GM12878 (cell line): ENCODE measurements around the gene ZBTB42. TPM values are rescaled to one million over a fixed set of nuclear protein-coding genes. Genes with fewer than 3 reads are reported as not detected.

Experiments
- ATAC-seq: fragments of 200-7000 bp; cut with Tn5 transposase; 3 replicates; pipeline ENCODE4 v1.9.1; 2020; ENCODE audit warnings: mild to moderate bottlenecking, moderate library complexity
- BruUV-seq: library from RNA; stranded (reverse); fragments of 400-500 nt; replicated peaks from 2 replicates; lab custom pipeline; 2021; lab: Mats Ljungman, UMichigan
- CTCF ChIA-PET: fragments of 300-600 bp; sonication (Branson Sonifier 250); formaldehyde crosslinking; extraction: SDS; loops from one replicate; lab custom pipeline; 2021; ENCODE audit warnings: inconsistent platforms; lab: Yijun Ruan, JAX
- POLR2A ChIA-PET: fragments of 350-600 bp; formaldehyde crosslinking; extraction: SDS; loops from one replicate; lab custom pipeline; 2021; ENCODE audit warnings: inconsistent platforms; lab: Charles Lee
- RAD21 ChIA-PET: fragments of 300-600 bp; sonication (Branson Sonifier 250); formaldehyde crosslinking; loops from one replicate; lab custom pipeline; 2023; ENCODE audit warnings: antibody characterized with exemption; ENCODE audit not compliant: unreplicated experiment; lab: Charles Lee
- SMC1A ChIA-PET: fragments of 300-600 bp; sonication (Branson Sonifier 250); formaldehyde crosslinking; loops from one replicate; lab custom pipeline; 2023; ENCODE audit not compliant: unreplicated experiment, uncharacterized antibody; lab: Charles Lee
- DNase-seq: peaks from one replicate; pipeline ENCODE4 v3.0.0-alpha.2; 2011; ENCODE audit warnings: low read depth, low spot score
- FAIRE-seq: peaks from 3 replicates; lab custom pipeline; 2011; peaks lifted over from hg19 to GRCh38; lab: Jason Lieb, UNC
- H2AFZ ChIP-seq: 2 replicates; pipeline ENCODE4 v1.6.0; 2011; ENCODE audit warnings: low read depth, low read length, control low read depth; ENCODE audit not compliant: control insufficient read depth
- H3K27ac ChIP-seq: 2 replicates; pipeline ENCODE4 v1.5.1; 2011; ENCODE audit warnings: control low read depth; ENCODE audit not compliant: control insufficient read depth, insufficient read depth
- H3K27me3 ChIP-seq, 2 experiments: replicated peaks in 1 of 2; 2 replicates each; pipeline versions ENCODE4 v1.6.0 to v1.6.1; 2011; ENCODE audit warnings: low read length in 1 of 2; ENCODE audit not compliant: control insufficient read depth in 2 of 2, insufficient read depth in 2 of 2
- H3K36me3 ChIP-seq, 2 experiments: 2 replicates each; pipeline ENCODE4 v1.5.1; 2011; ENCODE audit warnings: low read length in 1 of 2; ENCODE audit not compliant: control insufficient read depth in 2 of 2, insufficient read depth in 2 of 2
- H3K4me1 ChIP-seq: 2 replicates; pipeline ENCODE4 v1.6.1; 2011; ENCODE audit warnings: mild to moderate bottlenecking, low read length, moderate library complexity, mixed read lengths; ENCODE audit not compliant: control insufficient read depth, insufficient read depth
- H3K4me2 ChIP-seq: 2 replicates; pipeline ENCODE4 v1.6.0; 2011; ENCODE audit warnings: control low read depth; ENCODE audit not compliant: control insufficient read depth, insufficient read depth
- H3K4me3 ChIP-seq: fragments of 200-600 bp; sonication (generic); 2 replicates; pipeline ENCODE4 v1.5.1; 2016
- H3K79me2 ChIP-seq: 2 replicates; pipeline ENCODE4 v1.6.0; 2011; ENCODE audit warnings: low read length; ENCODE audit not compliant: control insufficient read depth, insufficient read depth
- H3K9ac ChIP-seq: 2 replicates; pipeline ENCODE4 v1.8.0; 2011; ENCODE audit warnings: low read length, control low read depth, mixed read lengths; ENCODE audit not compliant: control insufficient read depth, insufficient read depth
- H3K9me3 ChIP-seq: replicated peaks from 3 replicates; pipeline ENCODE4 v1.5.1; 2011; ENCODE audit warnings: mild to moderate bottlenecking, low read length; ENCODE audit not compliant: control insufficient read depth, insufficient read depth
- H4K20me1 ChIP-seq: 2 replicates; pipeline ENCODE4 v1.6.0; 2011; ENCODE audit not compliant: control insufficient read depth, insufficient read depth
- BACH1 ChIP-seq: fragments of 450-650 bp; IDR thresholded peaks from 2 replicates; pipeline ENCODE4 v1.6.1; 2017; ENCODE audit warnings: mild to moderate bottlenecking, borderline replicate concordance
- CBFB ChIP-seq: IDR thresholded peaks from 2 replicates; pipeline ENCODE4 v1.6.1; 2016; ENCODE audit warnings: antibody characterized with exemption, low read depth
- CBX5 ChIP-seq: sonication (generic); IDR thresholded peaks from 2 replicates; pipeline ENCODE4 v1.6.1; 2016; ENCODE audit warnings: low read depth, moderate library complexity, mild to moderate bottlenecking, inconsistent platforms
- CHD2 ChIP-seq: IDR thresholded peaks from 2 replicates; pipeline ENCODE4 v1.6.1; 2011; ENCODE audit warnings: low read depth, low read length, improper control_type of control experiment, borderline replicate concordance
- CHD4 ChIP-seq: fragments of 200-600 bp; sonication (generic); IDR thresholded peaks from 2 replicates; pipeline ENCODE4 v1.6.1; 2016; ENCODE audit warnings: mild to moderate bottlenecking
- EGR1 ChIP-seq, 2 experiments: IDR thresholded peaks; 1 replicate in 1 of 2; 2 replicates in 1 of 2; pipeline ENCODE4 v1.6.1; 2011 to 2012; ENCODE audit warnings: low read depth in 2 of 2, low read length in 2 of 2, borderline replicate concordance in 1 of 2, mild to moderate bottlenecking in 1 of 2, moderate library complexity in 1 of 2
- ETV6 ChIP-seq, 2 experiments: fragments of 450-650 bp in 1 of 2; IDR thresholded peaks in 1 of 2; conservative IDR thresholded peaks in 1 of 2; 2 replicates each; pipeline ENCODE4 v1.6.1; 2014; ENCODE audit warnings: antibody characterized with exemption in 1 of 2, borderline replicate concordance in 1 of 2, low read depth in 1 of 2, mild to moderate bottlenecking in 1 of 2, moderate library complexity in 1 of 2
- FOXM1 ChIP-seq: IDR thresholded peaks from 2 replicates; pipeline ENCODE4 v1.6.1; 2012; ENCODE audit warnings: low read depth, mild to moderate bottlenecking, inconsistent platforms, low read length, moderate library complexity
- HCFC1 ChIP-seq: fragments of 150-350 bp; IDR thresholded peaks from 2 replicates; pipeline ENCODE4 v1.6.1; 2014; ENCODE audit warnings: low read length
- HDGF ChIP-seq: fragments of 450-650 bp; IDR thresholded peaks from 2 replicates; pipeline ENCODE4 v1.6.1; 2016; ENCODE audit warnings: antibody characterized with exemption
- LARP7 ChIP-seq: fragments of 450-650 bp; IDR thresholded peaks from 2 replicates; pipeline ENCODE4 v1.6.1; 2017; ENCODE audit warnings: mild to moderate bottlenecking
- NRF1 ChIP-seq: conservative IDR thresholded peaks from 2 replicates; pipeline ENCODE4 v1.6.1; 2011; ENCODE audit warnings: mild to moderate bottlenecking, low read depth, low read length, improper control_type of control experiment
- SIX5 ChIP-seq: IDR thresholded peaks from 2 replicates; pipeline ENCODE4 v1.6.1; 2011; ENCODE audit warnings: mild to moderate bottlenecking, low read depth, low read length, moderate library complexity; ENCODE audit not compliant: severe bottlenecking
- SMARCA5 ChIP-seq: fragments of 450-650 bp; IDR thresholded peaks from 2 replicates; pipeline ENCODE4 v1.6.1; 2017; ENCODE audit warnings: mild to moderate bottlenecking
- SMC3 ChIP-seq: IDR thresholded peaks from 2 replicates; pipeline ENCODE4 v1.6.1; 2011; ENCODE audit warnings: low read length, improper control_type of control experiment, borderline replicate concordance
- TCF12 ChIP-seq: IDR thresholded peaks from 2 replicates; pipeline ENCODE4 v1.6.1; 2011; ENCODE audit warnings: low read depth, mild to moderate bottlenecking, low read length
- WGBS: methylation state at CpG from one replicate; pipeline ENCODE4 v1.1.6; 2016; ENCODE audit warnings: low lambda C conversion rate; ENCODE audit not compliant: insufficient replicate concordance, insufficient coverage; ENCODE audit errors: missing lambda C conversion rate; 5-methylcytosine and 5-hydroxymethylcytosine counted together
- in situ Hi-C: fragments of 300-500 bp; cut with MboI; formaldehyde crosslinking; loops from 9 replicates; pipeline ENCODE4 v1.14.3; 2018; ENCODE audit warnings: mixed read lengths
- intact Hi-C: fragments of 100-400 bp; cut with micrococcal nuclease; formaldehyde crosslinking; loops from one replicate; pipeline ENCODE4 v1.14.2; 2022; ENCODE audit not compliant: unreplicated experiment
- polyA plus RNA-seq, 11 experiments: library from polyadenylated mRNA; depleted of rRNA in 4 of 11; unstranded in 6 of 11; stranded (reverse) in 5 of 11; fragments of >200 nt; fragmentation: Nextera tagmentation in 4 of 11; fragmentation: Illumina TruSeq in 1 of 11; extraction: Ambion mirVana in 4 of 11; extraction: Trizol in 1 of 11; gene quantifications; 1 replicate in 1 of 11; 2 replicates in 10 of 11; pipeline versions ENCODE4 v1.2.1 to v1.2.3, GENCODE V29; 2011 to 2016; ENCODE audit warnings: inconsistent platforms in 2 of 11, missing spikeins in 2 of 11, low read depth in 1 of 11
- total RNA-seq, 4 experiments: library from RNA; depleted of rRNA in 3 of 4; stranded (reverse); fragments of >200 nt in 3 of 4; fragmentation: Illumina TruSeq in 1 of 4; extraction: Trizol in 1 of 4; gene quantifications; 2 replicates each; pipeline versions ENCODE4 v1.2.1 to v1.2.3, GENCODE V29; 2013 to 2021
- TF ChIP-seq, protein P1 (sequence below): fragments of 450-650 bp; formaldehyde crosslinking; IDR thresholded peaks from 2 replicates; pipeline ENCODE4 v1.4.0; 2022; ENCODE audit warnings: mild to moderate bottlenecking, moderate library complexity
- TF ChIP-seq, protein P2 (sequence below): fragments of 450-650 bp; IDR thresholded peaks from 2 replicates; pipeline ENCODE4 v1.6.1; 2018; ENCODE audit warnings: mild to moderate bottlenecking, low read depth, moderate library complexity; ENCODE audit not compliant: partially characterized antibody

Gene ZBTB42
- total and polyA plus RNA-seq, 10 of the 15 experiments (the other 5 are each of a cell fraction or from before 2014, with no cell fraction given): 0.05 to 1.2 (median 0.37) TPM; not detected in 2

DNA sequence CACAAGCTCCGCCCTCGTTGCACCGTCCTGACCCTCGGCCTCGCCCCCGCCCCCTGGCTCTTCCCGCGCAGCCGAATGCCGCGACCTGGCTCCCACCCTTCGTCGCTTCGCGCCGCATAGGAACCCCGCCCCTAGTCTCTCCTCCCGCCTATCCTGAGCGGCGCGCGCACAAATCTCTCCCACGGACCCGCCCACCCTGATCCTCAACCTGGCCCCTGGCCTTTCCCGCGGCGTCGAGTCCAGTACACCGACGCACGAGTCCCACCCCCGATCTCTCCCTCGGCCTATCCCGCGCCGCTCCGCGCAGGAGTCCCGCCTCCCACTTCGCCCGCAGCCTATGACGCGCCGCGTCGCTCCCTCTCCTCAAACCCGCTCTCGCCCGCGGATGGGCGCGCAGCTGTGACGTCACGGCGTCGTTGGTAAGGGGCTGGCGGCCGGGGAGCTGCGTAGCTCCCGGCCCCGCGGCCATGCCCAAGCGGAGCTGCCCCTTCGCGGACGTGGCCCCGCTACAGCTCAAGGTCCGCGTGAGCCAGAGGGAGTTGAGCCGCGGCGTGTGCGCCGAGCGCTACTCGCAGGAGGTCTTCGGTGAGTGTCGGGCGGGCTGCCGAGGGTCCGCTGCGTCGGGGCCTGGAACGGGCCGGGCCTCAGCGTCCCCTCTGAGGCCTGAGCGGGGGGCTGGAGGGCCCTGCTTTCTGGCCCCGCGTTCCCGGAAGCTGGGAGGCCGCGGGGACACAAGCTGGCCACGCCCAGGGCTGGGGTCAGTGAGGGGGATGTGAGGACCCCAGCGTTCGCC is 48.0 kb upstream of the ZBTB42 start, which contains the start of gene SIVA1:
Gene SIVA1 (plus strand): TSS at position 413 of the 793 bp plus-strand sequence. CDS start 55 bp downstream, at position 468.
- no TSS peak for BruUV-seq
- peak within 1 kb of the TSS; percentile 82 for H3K27ac ChIP-seq
- in situ Hi-C loops (no loop called here), intact Hi-C loops (no loop called here)
- ATAC-seq (peak; percentile 96), DNase-seq (peak; percentile 98), FAIRE-seq (no peak)
- H3K9ac ChIP-seq: peak within 1 kb of the TSS; percentile 92
- peaks cover 31% of the 10 kb centered on the region for H3K79me2 ChIP-seq
- H3K36me3 ChIP-seq: peaks cover 2 to 11% of the 10 kb centered on the region in 2 experiments; a peak in 3 of 4 replicates
- no peaks in the 10 kb centered on the region; the same call in 2 of the 3 replicates for H3K9me3 ChIP-seq
- peaks cover 17% of the 10 kb centered on the region for H3K4me1 ChIP-seq
- H2AFZ ChIP-seq: peak within 1 kb of the TSS; percentile 97
- H4K20me1 ChIP-seq: no peaks in the 10 kb centered on the region
- RAD21 ChIA-PET: interaction anchor here (0.5 to 1.8 kb wide), 8 partner anchors 11 to 95 kb away, joined by 3 to 8 read pairs (median 3); no protein-coding TSS in a partner anchor
- peak within 1 kb of the TSS; percentile 91 for H3K4me2 ChIP-seq
- CTCF ChIA-PET: interaction anchor here (0.9 to 2.4 kb wide), 9 partner anchors 14 to 675 kb away, joined by 3 to 13 read pairs (median 4); no protein-coding TSS in a partner anchor
- no peaks in the 10 kb centered on the region for H3K27me3 ChIP-seq
- SMC1A ChIA-PET: interaction anchor here (0.9 to 1.4 kb wide), 3 partner anchors 14 to 29 kb away, joined by 3 to 5 read pairs (median 4); partner anchors contain the start of gene ADSS1
- peak within 1 kb of the TSS; percentile 94 for H3K4me3 ChIP-seq
- WGBS: under 1% methylated on average over 76 of the region's 95 CpGs
- POLR2A ChIA-PET: interaction anchor here (0.6 to 1.4 kb wide), 7 partner anchors 12 to 312 kb away, joined by 3 to 7 read pairs (median 5); partner anchors contain the start of genes CDCA4 and GPR132
- TF ChIP-seq CHD2: peak; percentile 93
- TF ChIP-seq CHD4: no peak
- TF ChIP-seq CBFB: no peak
- peak; percentile 27 to 63; a peak in 2 of 3 replicates for TF ChIP-seq EGR1 (IDR thresholded peaks at IDR 0.05; ENCODE audit: borderline replicate concordance in 1 of 2, low read depth in 2 of 2, low read length in 2 of 2)
- no peak for TF ChIP-seq FOXM1
- peak; percentile 32 for TF ChIP-seq SIX5
- TF ChIP-seq, protein P1, sequence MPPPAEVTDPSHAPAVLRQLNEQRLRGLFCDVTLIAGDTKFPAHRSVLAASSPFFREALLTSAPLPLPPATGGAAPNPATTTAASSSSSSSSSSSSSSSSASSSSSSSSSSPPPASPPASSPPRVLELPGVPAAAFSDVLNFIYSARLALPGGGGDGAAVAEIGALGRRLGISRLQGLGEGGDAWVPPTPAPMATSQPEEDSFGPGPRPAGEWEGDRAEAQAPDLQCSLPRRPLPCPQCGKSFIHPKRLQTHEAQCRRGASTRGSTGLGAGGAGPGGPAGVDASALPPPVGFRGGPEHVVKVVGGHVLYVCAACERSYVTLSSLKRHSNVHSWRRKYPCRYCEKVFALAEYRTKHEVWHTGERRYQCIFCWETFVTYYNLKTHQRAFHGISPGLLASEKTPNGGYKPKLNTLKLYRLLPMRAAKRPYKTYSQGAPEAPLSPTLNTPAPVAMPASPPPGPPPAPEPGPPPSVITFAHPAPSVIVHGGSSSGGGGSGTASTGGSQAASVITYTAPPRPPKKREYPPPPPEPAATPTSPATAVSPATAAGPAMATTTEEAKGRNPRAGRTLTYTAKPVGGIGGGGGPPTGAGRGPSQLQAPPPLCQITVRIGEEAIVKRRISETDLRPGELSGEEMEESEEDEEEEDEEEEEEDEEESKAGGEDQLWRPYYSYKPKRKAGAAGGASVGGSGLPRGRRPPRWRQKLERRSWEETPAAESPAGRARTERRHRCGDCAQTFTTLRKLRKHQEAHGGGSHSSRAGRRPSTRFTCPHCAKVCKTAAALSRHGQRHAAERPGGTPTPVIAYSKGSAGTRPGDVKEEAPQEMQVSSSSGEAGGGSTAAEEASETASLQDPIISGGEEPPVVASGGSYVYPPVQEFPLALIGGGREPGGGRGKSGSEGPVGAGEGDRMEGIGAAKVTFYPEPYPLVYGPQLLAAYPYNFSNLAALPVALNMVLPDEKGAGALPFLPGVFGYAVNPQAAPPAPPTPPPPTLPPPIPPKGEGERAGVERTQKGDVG (CRISPR knock-in tag): no peak
- no peak for TF ChIP-seq SMC3
- peak; percentile 99 for TF ChIP-seq HDGF
- TF ChIP-seq NRF1: peak; percentile 32
- peak; percentile 53; the same call in 1 of the 2 replicates for TF ChIP-seq SMARCA5
- TF ChIP-seq, protein P2, sequence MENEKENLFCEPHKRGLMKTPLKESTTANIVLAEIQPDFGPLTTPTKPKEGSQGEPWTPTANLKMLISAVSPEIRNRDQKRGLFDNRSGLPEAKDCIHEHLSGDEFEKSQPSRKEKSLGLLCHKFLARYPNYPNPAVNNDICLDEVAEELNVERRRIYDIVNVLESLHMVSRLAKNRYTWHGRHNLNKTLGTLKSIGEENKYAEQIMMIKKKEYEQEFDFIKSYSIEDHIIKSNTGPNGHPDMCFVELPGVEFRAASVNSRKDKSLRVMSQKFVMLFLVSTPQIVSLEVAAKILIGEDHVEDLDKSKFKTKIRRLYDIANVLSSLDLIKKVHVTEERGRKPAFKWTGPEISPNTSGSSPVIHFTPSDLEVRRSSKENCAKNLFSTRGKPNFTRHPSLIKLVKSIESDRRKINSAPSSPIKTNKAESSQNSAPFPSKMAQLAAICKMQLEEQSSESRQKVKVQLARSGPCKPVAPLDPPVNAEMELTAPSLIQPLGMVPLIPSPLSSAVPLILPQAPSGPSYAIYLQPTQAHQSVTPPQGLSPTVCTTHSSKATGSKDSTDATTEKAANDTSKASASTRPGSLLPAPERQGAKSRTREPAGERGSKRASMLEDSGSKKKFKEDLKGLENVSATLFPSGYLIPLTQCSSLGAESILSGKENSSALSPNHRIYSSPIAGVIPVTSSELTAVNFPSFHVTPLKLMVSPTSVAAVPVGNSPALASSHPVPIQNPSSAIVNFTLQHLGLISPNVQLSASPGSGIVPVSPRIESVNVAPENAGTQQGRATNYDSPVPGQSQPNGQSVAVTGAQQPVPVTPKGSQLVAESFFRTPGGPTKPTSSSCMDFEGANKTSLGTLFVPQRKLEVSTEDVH: peak; percentile 76
- peak; percentile 69 for TF ChIP-seq HCFC1
- 0 out of 2 replicates have a peak, but pooled peaks have one; percentile 35 for TF ChIP-seq TCF12
- TF ChIP-seq BACH1: peak; percentile 74
- TF ChIP-seq ETV6 (conservative IDR thresholded peaks at IDR 0.05 in 1 of 2, IDR thresholded peaks at IDR 0.05 in 1 of 2; ENCODE audit: borderline replicate concordance in 1 of 2, low read depth in 1 of 2): no peak
- peak; percentile 87 for TF ChIP-seq LARP7
- TF ChIP-seq CBX5: no peak
